HG03139 (cell line): ENCODE data around the gene SOWAHB.
"Not testable (repeated sequence)": the region's sequence is repeated elsewhere in the genome, so short reads cannot be mapped to it uniquely, and the experiment has no call there.

Experiments used
- ATAC-seq: cut with Tn5 transposase; IDR thresholded peaks from one replicate; pipeline ENCODE4 v1.9.1; 2021; ENCODE audit not compliant: unreplicated experiment

Gene SOWAHB

GRCh38 chr4:76896048-76896447, 1.9 kb downstream of the SOWAHB start:
- ATAC-seq, result no peak

- ATAC-seq, result no peak
These were observed 2.3 kb downstream of the SOWAHB start for GRCh38 chr4:76895619-76896018.

- no peak for ATAC-seq
These were observed 3.2 kb downstream of the SOWAHB start for GRCh38 chr4:76894537-76895255.

- ATAC-seq, result no peak
These were observed 5.3 kb downstream of the SOWAHB start for GRCh38 chr4:76892601-76893000.

- no peak for ATAC-seq
These were observed 5.9 kb downstream of the SOWAHB start for GRCh38 chr4:76892001-76892400.

- ATAC-seq, result no peak
These were observed 11.0 kb downstream of the SOWAHB start for GRCh38 chr4:76886848-76887441.

- no peak for ATAC-seq
These were observed 11.7 kb downstream of the SOWAHB start for GRCh38 chr4:76886214-76886613.

- ATAC-seq, result no peak
These were observed 14.8 kb downstream of the SOWAHB start for GRCh38 chr4:76883147-76883546.

- no peak for ATAC-seq
These were observed 15.3 kb downstream of the SOWAHB start for GRCh38 chr4:76882630-76883029.

- no peak for ATAC-seq
These were observed 16.6 kb downstream of the SOWAHB start for GRCh38 chr4:76881375-76881774.

GRCh38 chr4:76879731-76880364, 18.1 kb downstream of the SOWAHB start:
- no peak for ATAC-seq

GRCh38 chr4:76878641-76879165, 19.2 kb downstream of the SOWAHB start:
- not testable (repeated sequence) for ATAC-seq

- ATAC-seq, result no peak
These were observed 23.8 kb downstream of the SOWAHB start for GRCh38 chr4:76874176-76874575.

- ATAC-seq, result no peak
These were observed 24.4 kb downstream of the SOWAHB start for GRCh38 chr4:76873495-76873894.

GRCh38 chr4:76872556-76872955, 25.4 kb downstream of the SOWAHB start:
- ATAC-seq, result no peak

GRCh38 chr4:76868780-76869179, 29.2 kb downstream of the SOWAHB start:
- ATAC-seq, result not testable (repeated sequence)

- ATAC-seq, result no peak
These were observed 29.9 kb downstream of the SOWAHB start for GRCh38 chr4:76867880-76868655.

GRCh38 chr4:76867377-76867776, 30.6 kb downstream of the SOWAHB start:
- ATAC-seq, result no peak

- no peak for ATAC-seq
These were observed 31.3 kb downstream of the SOWAHB start for GRCh38 chr4:76866641-76867040.

GRCh38 chr4:76858319-76858718, 39.6 kb downstream of the SOWAHB start:
- no peak for ATAC-seq

- ATAC-seq, result no peak
These were observed 40.9 kb downstream of the SOWAHB start for GRCh38 chr4:76857074-76857409.
